Middle frontal gyrus (tissue), 1 donor: ENCODE results near the gene FMO4.
"Not testable (repeated sequence)": the region's sequence is repeated elsewhere in the genome, so short reads cannot be mapped to it uniquely, and the experiment has no call there.

Source experiments
- DNase-seq: peaks from one replicate; pipeline ENCODE4 v3.0.0-alpha.2; 2015; ENCODE audit warnings: low spot score; ENCODE audit errors: extremely low spot score

The FMO4 gene

DNA sequence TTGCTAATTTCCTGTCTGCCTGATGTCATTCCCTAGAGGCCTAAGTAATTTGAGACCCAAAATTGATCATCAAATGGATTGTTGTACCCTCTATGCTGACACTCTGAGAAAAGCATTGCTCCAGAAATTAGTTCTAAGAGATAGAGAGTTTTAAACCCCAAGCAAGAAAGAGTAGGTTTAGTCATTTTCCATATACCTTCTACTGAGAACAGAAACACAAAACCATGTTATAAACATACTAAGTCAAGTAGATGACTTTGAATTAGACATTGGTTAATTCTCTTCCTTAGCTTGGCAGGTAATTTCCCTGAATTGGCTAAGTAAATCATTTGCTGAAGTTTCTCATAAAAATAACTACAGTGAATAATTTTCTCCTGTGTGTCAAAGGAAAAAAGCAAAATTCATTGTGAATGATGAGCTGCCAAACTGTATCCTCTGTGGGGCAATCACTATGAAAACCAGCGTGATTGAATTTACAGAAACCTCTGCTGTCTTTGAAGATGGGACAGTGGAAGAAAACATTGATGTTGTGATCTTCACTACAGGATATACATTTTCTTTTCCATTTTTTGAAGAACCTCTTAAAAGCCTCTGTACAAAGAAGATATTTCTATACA lies 20.1 kb downstream of the FMO4 start:
- DNase-seq, result no peak

DNA sequence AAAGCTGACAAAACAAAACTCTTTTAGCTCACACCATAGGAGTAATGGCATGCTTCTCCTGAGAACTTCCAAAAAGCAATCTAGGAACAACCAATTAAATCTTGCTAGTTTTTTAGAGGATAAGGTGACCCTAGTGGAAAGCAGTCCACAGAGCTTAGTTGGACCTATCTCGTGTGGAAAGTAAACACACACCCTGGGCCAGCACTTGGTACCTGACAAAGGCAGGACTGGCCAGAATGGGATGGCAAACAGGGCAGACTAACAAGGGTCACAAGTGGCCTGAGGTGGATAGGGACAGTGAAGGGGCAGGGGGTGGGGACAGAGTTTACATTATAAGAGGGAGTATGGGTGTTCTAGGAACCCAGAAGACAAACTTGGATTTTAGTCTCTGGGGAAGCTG lies 22.0 kb downstream of the FMO4 start:
- DNase-seq, result no peak

DNA sequence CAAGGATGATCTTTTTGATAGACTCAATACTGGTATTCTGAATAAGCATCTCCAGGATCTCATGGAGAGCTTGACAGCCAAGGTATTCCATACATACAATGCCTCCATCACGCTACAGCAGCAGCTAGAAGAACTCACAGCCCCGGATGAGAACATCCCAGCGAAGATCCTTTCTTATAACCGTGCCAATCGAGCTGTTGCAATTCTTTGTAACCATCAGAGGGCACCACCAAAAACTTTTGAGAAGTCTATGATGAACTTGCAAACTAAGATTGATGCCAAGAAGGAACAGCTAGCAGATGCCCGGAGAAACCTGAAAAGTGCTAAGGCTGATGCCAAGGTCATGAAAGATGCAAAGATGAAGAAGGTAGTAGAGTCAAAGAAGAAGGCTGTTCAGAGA lies 25.4 kb downstream of the FMO4 start:
- DNase-seq, result not testable (repeated sequence)

DNA sequence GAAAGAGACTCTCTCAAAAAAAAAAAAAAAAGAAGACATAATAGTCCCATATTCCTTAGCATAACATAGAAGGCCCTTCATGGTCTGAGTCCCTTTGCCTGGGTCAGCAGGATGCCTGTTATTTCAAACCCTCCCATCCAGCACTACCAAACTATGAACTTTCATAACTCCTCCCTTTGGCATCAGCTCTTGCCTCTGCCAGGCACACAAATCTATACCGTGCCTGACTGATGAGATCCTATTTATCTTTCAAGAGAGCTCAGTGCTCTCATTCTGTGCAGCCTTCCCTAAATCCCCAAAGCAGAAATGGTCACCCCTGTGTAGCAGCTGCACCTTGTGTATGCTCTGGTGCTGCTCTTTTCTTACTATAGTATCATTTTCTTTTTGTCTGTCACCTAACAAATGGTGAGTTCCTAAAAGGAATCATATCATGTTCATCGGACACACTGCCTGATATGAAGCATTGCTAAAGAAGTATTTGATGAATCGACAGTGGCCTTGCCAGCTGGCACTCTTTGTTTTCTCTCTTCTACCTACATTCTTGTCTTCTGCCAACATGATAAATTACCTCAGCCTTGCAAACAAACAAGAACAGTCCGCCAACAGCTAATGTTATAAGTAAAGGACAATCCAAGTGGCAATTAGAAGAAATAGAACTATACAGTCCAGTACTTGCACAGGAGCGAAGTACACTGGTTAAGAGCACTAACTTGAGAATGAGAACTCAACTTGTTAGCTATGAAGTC lies 29.9 kb downstream of the FMO4 start:
- DNase-seq, result no peak

DNA sequence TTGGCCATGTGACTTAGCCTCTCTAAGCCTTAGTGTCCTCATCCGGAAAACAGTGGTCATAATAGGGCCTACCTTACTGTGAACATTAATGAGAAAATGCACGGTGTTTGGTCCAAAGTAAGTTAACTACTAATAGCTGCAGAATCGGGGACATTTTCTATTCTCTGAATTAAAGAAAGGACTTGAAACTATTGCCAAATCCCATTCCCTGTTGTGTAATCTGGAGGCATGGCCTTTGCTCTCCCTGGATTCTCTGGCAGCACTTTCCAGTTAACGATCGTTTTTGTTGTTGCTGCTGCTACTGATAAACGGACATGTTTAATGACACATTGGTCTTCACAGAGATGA lies 30.5 kb downstream of the FMO4 start:
- no peak for DNase-seq

DNA sequence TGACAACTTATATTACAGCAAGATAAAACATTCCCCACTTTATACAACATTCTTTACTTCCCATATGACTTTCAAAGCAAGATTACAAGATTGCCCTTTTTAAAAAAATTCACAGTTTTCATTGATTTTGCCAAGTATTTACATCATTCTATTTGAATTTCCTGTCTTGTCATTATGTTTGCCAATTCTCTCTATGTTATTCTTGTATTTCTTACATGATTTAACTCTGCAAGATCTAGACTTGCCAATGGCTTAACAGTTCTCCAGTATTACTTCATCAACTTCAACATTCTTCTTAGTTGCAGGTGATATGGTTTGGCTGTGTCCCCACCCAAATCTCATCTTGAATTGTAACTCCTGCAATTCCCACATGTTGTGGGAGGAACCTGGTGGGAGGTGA lies 31.6 kb downstream of the FMO4 start:
- DNase-seq, result no peak

DNA sequence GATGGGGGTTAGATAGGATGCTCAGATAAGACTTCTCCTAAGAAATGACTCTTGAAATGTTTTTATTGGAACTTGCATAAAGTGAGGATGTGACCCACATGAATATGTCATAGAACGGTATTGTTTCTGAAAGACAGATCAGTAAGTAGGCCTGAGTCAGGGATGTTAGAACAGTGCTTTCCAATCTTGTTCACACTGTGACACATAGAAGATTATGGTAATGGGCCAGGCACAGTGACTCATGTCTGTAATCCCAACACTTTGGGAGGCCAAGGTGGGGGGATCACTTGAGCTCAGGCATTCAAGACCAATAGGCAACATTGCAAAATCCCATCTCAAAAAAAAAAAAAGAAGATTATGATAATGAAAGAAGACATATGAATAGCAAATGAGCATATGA lies 32.9 kb downstream of the FMO4 start:
- no peak for DNase-seq

DNA sequence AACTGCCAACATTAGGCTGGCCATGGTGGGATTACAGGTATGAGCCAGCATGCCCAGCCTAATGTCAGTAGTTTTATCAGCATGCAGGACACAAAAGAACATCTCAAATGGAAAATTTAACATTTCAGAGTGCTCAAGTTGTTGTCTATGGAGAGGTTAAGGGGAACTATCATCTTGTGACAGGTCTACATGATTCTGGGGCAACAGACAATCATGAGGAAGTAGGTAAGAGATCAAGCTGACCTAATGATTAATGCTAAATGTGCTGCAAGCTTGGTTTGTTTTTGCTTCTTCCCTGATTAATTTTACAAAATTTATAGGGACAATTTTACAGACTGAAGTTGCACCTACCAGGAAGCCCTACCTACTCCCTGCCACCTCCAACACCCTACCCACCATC lies 36.6 kb downstream of the FMO4 start:
- no peak for DNase-seq

DNA sequence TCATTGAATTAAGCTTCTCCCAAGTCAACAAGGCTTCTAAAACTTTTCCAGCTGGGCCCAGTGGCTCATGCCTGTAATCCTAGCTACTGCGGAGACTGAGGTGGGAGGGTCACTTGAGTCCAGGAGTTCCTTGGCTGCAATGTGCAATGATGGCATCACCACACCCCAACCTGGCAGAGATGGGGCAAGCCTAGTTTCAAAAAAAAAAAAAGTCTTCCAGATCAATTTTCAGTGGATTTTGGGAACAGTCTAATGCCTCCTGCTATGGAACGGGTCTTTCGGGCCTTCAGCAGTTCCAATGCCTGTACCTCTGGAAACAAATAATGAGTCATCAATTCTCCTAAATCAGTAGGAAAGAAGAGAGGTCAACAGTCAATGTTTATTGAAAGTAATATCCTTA lies 38.0 kb downstream of the FMO4 start:
- DNase-seq, result no peak

DNA sequence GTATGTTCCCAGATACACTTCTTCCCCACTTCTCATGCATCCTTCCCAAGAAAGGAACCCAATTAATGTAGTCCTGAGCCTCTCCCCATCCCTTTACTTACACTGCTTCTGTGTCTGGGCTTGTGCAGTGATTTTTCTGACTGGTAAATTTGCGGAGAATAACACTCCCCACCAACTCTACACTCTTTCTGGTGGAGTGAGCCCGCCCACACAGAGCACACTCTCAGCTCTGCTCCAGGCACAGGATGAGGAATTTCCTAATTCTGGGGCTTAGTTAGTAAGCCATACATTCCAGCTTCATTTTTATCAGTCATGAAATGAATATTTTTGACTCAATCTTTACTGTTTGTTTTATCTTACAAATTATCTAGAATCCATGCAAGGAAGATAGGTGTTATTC lies 38.6 kb downstream of the FMO4 start:
- DNase-seq, result no peak

DNA sequence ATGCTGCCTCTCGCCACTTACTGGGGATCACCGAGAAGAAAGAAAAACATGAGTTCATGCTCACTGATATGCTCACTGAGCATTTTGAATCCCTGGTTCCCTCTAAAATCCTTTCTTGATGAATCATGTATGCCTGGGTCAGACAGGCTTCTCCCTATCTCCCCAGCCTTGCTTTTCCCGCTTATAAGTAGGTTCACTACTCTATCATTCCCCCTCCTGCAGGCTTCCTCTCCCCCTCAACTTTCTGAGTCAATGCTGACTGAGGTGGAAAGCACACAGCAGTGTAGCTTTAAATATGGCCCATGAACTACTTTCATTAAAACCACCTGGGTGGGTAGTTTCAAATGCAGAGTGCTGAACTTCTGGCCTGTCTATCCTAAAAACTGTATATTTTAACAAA lies 41.7 kb downstream of the FMO4 start:
- no peak for DNase-seq

DNA sequence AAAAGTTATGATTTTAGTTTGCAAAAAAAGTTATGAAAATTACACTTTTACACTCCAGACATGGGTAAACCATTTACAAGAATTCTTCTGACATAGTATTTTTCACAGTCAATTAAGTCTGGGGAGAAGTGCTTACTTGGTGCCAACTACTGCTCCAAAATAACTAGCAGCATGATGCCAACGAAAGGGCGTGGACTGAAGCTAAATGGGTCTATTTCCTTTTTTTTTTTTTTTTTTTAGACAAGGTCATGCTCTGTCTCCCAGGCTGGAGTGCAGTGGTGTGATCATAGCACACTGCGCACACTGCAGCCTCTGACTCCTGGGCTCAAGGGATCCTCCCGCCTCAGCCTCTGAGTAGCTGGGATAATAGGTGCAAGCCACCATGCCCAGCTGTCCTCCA lies 43.2 kb downstream of the FMO4 start:
- no peak for DNase-seq

DNA sequence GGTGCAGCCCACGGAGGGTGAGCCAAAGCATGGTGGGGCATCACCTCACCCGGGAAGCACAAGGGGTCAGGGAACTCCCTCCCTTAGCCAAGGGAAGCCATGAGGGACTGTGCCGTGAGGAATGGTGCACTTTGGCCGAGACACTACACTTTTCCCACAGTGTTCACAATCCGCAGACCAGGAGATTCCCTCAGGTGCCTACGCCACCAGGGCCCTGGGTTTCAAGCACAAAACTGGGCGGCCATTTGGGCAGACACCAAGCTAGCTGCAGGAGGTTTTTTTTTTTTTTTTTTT lies 45.3 kb downstream of the FMO4 start:
- not testable (repeated sequence) for DNase-seq

DNA sequence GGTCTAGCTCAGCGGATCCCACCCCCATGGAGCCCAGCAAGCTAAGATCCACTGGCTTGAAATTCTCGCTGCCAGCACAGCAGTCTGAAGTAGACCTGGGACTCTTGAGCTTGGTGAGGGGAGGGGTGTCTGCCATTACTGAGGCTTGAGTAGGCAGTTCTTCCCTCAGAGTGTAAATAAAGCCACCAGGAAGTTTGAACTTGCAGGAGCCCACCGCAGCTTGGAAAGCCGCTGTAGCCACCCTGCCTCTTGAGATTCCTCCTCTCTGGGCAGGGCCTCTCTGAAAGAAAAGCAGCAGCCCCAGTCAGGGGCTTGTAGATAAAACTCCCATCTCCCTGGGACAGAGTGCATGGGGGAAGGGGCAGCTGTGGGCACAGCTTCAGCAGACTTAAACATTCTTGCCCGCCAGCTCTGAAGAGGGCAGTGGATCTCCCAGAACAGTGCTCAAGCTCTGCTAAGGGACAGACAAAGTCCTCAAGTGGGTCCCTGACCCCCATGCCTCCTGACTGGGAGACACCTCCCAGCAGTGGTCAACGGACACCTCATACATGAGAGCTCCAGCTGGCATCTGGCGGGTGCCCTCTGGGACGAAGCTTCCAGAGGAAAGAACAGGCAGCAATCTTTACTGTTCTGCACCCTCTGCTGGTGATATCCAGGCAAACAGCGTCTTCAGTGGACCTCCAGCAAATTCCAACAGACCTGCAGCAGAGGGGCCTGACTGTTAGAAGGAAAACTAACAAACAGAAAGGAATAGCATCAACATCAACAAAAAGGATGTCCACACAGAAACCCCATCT lies 45.9 kb downstream of the FMO4 start:
- not testable (repeated sequence) for DNase-seq

DNA sequence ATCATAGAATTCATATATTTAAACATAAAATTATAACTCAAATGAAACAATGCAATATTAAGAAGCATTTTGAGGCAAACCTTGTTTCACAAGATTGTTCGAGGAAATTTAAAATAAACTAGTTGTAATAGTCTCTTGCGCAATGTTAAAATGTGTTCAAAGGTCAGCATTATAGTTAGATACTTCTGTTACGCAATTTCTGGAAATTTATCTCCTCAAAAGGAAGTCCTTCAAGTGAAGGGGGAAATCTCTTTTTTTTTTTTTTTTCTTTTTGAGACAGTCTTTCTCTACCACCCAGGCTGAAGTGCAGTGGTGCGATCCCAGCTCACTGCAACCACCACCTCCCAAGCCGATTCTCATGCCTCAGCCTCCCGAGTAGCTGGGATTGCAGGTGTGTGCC lies 52.1 kb downstream of the FMO4 start:
- no peak for DNase-seq

DNA sequence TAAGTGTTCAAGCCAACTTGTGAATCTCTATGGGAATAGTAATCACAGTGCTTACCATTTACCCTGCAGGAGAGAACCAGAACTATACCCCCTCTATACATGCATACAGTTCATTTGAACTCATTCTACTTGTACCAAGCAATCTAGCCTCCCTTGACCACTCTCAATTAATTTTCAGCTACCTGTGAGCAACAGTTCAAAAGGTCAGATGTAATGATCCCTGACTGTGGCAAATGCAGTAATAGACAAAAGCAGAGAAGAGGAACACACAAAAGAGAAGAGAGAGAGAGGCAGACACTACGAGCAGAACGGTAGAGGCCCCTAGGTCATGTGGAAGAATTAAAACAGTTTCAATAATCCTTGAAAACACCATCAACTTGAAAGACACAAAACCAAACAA lies 52.8 kb downstream of the FMO4 start:
- no peak for DNase-seq

DNA sequence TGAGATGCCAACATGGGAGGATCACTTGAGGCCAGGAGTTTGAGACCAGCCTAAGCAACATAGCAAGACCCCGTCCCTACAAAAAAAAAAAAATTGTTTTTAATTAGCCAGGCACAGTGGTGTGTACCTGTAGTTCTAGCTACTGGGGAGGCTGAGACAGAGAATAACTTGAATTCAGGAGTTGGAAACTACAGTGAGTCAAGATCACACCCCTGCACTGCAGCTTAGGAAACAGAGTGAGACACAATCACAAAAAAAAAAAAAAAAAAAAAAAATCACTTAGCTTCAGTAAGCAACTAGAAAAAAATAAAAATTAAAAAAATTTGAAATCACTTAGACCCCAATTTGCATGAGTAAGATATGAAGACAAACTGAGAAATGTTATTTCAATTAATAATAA lies 53.5 kb downstream of the FMO4 start:
- DNase-seq, result no peak

DNA sequence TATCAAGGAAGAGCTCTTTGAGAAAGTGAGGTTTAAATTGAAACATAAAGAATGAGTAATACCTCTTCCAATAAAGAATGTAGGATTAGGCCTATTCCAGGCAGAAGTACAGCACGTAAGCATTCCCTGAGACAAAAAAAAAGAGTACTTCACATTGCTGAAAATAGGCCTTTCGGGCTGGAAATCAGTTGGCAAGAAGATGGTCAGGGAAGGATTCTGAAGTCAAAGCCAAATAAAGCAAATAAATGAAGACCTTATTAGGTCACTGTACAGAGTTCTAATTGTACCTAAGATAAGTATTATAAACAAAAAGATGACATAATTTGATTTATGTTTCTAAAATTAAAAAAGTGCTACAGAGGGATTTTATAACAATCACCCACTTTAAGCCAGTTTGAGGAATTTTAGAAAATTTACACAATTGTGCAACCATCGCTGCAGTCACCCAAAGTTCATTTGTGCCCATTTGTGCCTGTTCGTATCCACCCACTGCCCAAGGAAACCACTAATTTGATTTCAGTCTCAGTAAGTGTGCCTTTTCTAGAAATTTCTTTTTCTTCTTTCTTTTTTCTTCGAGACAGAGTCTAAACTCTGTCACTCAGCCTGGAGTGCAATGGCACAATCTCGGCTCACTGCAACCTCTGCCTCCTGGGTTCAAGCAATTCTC lies 58.6 kb downstream of the FMO4 start:
- no peak for DNase-seq

DNA sequence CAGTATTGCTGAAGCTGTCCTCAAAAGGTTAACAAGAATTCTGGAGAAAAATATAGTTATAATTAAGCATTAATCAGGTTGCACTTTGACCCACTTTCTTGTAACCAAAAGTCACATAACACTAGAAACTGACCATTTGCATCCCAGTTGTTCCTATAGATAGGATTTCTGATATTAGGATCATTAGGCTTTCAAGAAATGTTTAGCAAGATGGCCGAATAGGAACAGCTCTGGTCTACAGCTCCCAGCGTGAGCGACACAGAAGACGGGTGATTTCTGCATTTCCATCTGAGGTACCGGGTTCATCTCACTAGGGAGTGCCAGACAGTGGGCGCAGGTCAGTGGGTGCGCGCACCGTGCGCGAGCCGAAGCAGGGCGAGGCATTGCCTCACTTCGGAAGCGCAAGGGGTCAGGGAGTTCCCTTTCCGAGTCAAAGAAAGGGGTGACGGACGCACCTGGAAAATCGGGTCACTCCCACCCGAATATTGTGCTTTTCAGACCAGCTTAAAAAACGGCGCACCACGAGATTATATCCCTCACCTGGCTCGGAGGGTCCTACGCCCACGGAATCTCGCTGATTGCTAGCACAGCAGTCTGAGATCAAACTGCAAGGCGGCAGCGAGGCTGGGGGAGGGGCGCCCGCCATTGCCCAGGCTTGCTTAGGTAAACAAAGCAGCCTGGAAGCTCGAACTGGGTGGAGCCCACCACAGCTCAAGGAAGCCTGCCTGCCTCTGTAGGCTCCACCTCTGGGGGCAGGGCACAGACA lies 59.6 kb downstream of the FMO4 start:
- DNase-seq, result not testable (repeated sequence)

DNA sequence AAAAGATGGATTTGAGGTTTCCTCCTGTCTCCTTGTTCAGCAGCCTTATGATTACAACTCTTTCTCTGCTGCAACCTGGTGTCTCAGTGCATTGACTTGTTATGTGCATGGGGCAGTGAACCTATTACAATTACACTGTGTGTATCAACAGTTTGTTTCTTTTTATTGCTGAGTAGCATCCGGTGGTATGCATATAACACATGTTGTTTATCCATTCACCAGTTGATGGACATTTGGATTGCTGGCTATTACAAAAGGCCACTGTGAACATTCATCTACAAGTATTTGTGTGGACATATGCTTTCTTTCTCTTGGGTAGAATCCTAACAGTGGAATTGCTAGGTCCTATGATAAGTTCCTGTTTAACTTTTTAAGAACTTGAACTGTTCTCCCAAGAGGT lies 65.9 kb downstream of the FMO4 start:
- no peak for DNase-seq

DNA sequence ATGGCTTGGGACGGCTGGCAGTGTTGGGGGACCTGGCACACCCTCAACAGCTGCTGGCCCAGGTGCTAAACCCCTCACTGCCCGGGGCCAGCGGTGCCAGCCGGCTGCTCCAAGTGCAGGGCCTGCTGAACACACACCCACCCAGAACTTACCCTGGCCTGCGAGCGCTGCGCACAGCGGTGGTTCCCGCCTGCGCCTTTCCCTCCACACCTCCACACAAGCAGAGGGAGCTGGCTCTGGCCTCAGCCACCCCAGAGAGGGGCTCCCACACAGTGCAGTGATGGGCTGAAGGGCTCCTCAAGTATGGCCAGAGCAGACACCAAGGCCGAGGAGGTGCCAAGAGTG lies 67.9 kb downstream of the FMO4 start:
- DNase-seq, result no peak

DNA sequence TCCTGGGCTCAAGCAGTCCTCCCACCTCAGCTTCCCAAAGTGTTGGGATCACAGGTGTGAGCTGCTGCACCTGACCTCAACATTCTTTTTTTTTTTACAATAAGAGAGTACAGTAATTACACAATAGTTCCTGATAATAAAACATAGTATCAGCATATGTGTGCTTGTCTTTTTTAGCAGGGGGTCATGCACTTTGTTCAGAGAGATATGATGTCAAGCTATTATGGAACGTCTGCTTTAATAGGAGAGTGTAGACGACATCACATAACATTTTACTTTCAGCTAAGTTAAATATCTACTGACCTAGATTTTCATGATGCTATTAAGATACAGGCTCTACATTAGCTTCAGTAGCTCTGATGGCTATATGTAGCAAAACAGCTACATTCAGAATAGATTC lies 70.5 kb downstream of the FMO4 start:
- no peak for DNase-seq
